ENCODE measurements around the gene OR2AG2.

OR2AG2 gene

GRCh38 chr11:6742260-6742659 is 29.5 kb downstream of the OR2AG2 start:
- no peak for DNase-seq (ENCODE audit: low read depth)
- no peak overlapping the region for H3K4me3 ChIP-seq (ENCODE audit: low read depth, low read length)
- TF ChIP-seq CTCF (IDR thresholded peaks at IDR 0.05; ENCODE audit: control insufficient read depth, extremely low read depth, insufficient read depth) = no peak

GRCh38 chr11:6738590-6738989 is 33.2 kb downstream of the OR2AG2 start:
- no peak for DNase-seq (ENCODE audit: low read depth)
- no peak for TF ChIP-seq CTCF (IDR thresholded peaks at IDR 0.05; ENCODE audit: control insufficient read depth, extremely low read depth, insufficient read depth)
- no peak overlapping the region for H3K4me3 ChIP-seq (ENCODE audit: low read depth, low read length)

- peak; percentile 18 for DNase-seq (ENCODE audit: low read depth)
- peak; percentile 69 for TF ChIP-seq CTCF (IDR thresholded peaks at IDR 0.05; ENCODE audit: control insufficient read depth, extremely low read depth, insufficient read depth)
- H3K4me3 ChIP-seq (ENCODE audit: low read depth, low read length) = no peak overlapping the region
Measured at GRCh38 chr11:6737872-6738466, 33.8 kb downstream of the OR2AG2 start.

GRCh38 chr11:6736495-6737121 is 35.2 kb downstream of the OR2AG2 start:
- no peak for TF ChIP-seq CTCF (IDR thresholded peaks at IDR 0.05; ENCODE audit: control insufficient read depth, extremely low read depth, insufficient read depth)
- no peak overlapping the region for H3K4me3 ChIP-seq (ENCODE audit: low read depth, low read length)
- no peak for DNase-seq (ENCODE audit: low read depth)

GRCh38 chr11:6735306-6735705 is 36.5 kb downstream of the OR2AG2 start:
- no peak for DNase-seq (ENCODE audit: low read depth)
- no peak for TF ChIP-seq CTCF (IDR thresholded peaks at IDR 0.05; ENCODE audit: control insufficient read depth, extremely low read depth, insufficient read depth)

GRCh38 chr11:6734616-6735015 is 37.2 kb downstream of the OR2AG2 start:
- H3K4me3 ChIP-seq (ENCODE audit: low read depth, low read length) = no peak overlapping the region
- no peak for DNase-seq (ENCODE audit: low read depth)
- no peak for TF ChIP-seq CTCF (IDR thresholded peaks at IDR 0.05; ENCODE audit: control insufficient read depth, extremely low read depth, insufficient read depth)

More at GRCh38 chr11:6735306-6735705, 36.5 kb downstream of the OR2AG2 start:
- H3K4me3 ChIP-seq (ENCODE audit: low read depth, low read length) = no peak overlapping the region
